Smooth muscle cell of the brain vasculature (primary cell): ENCODE data around the gene GOLGA3.
"Not testable (repeated sequence)": the region's sequence is repeated elsewhere in the genome, so short reads cannot be mapped to it uniquely, and the experiment has no call there.

ENCODE experiments used
- DNase-seq: peaks from one replicate; pipeline ENCODE4 v3.0.0-alpha.2; 2012; ENCODE audit warnings: low read depth, low spot score

GOLGA3 gene

GRCh38 chr12:132828706-132829534 lies at the start of gene GOLGA3:
Gene GOLGA3 (minus strand): TSS chr12:132828869. CDS start chr12:132822128, 6,741 bp downstream.
- DNase-seq: peak; percentile 83

- DNase-seq: not testable (repeated sequence)
These were observed 46.0 kb upstream of the GOLGA3 start for GRCh38 chr12:132874620-132875019.

GRCh38 chr12:132874175-132874574 lies 45.5 kb upstream of the GOLGA3 start:
- DNase-seq: no peak

GRCh38 chr12:132873724-132874123 lies 45.1 kb upstream of the GOLGA3 start:
- no peak for DNase-seq

- no peak for DNase-seq
These were observed 44.3 kb upstream of the GOLGA3 start for GRCh38 chr12:132872975-132873421.

GRCh38 chr12:132872073-132872855 lies 43.6 kb upstream of the GOLGA3 start:
- no peak for DNase-seq

- DNase-seq: no peak
These were observed 40.9 kb upstream of the GOLGA3 start for GRCh38 chr12:132869551-132869950.

GRCh38 chr12:132866251-132866828 lies 37.7 kb upstream of the GOLGA3 start:
- DNase-seq: no peak

- DNase-seq: no peak
These were observed 32.9 kb upstream of the GOLGA3 start for GRCh38 chr12:132861558-132861957.

GRCh38 chr12:132858718-132859266 lies 30.1 kb upstream of the GOLGA3 start:
- DNase-seq: no peak

- DNase-seq: not testable (repeated sequence)
These were observed 28.4 kb upstream of the GOLGA3 start for GRCh38 chr12:132857019-132857418.

- no peak for DNase-seq
These were observed 27.9 kb upstream of the GOLGA3 start for GRCh38 chr12:132856581-132856980.

- DNase-seq: not testable (repeated sequence)
These were observed 26.5 kb upstream of the GOLGA3 start for GRCh38 chr12:132855211-132855610.

GRCh38 chr12:132853285-132854092 lies 24.8 kb upstream of the GOLGA3 start:
- DNase-seq: no peak

- no peak for DNase-seq
These were observed 23.8 kb upstream of the GOLGA3 start for GRCh38 chr12:132852496-132852895.

- DNase-seq: no peak
These were observed 22.8 kb upstream of the GOLGA3 start for GRCh38 chr12:132851465-132851864.

- DNase-seq: no peak
These were observed 21.6 kb upstream of the GOLGA3 start for GRCh38 chr12:132850291-132850690.

- no peak for DNase-seq
These were observed 19.9 kb upstream of the GOLGA3 start for GRCh38 chr12:132848521-132848920.

GRCh38 chr12:132847363-132848356 lies 19.0 kb upstream of the GOLGA3 start:
- no peak for DNase-seq

- not testable (repeated sequence) for DNase-seq
These were observed 16.0 kb upstream of the GOLGA3 start for GRCh38 chr12:132844681-132845080.
